Measurements from ENCODE around the gene PLRG1. TPM values are rescaled to one million over a fixed set of nuclear protein-coding genes. Genes with fewer than 3 reads are reported as not detected.

PLRG1 gene
- total RNA-seq, 4 donors from 2014 or later = 32.7 to 47.2 (median 36.5) TPM

DNA sequence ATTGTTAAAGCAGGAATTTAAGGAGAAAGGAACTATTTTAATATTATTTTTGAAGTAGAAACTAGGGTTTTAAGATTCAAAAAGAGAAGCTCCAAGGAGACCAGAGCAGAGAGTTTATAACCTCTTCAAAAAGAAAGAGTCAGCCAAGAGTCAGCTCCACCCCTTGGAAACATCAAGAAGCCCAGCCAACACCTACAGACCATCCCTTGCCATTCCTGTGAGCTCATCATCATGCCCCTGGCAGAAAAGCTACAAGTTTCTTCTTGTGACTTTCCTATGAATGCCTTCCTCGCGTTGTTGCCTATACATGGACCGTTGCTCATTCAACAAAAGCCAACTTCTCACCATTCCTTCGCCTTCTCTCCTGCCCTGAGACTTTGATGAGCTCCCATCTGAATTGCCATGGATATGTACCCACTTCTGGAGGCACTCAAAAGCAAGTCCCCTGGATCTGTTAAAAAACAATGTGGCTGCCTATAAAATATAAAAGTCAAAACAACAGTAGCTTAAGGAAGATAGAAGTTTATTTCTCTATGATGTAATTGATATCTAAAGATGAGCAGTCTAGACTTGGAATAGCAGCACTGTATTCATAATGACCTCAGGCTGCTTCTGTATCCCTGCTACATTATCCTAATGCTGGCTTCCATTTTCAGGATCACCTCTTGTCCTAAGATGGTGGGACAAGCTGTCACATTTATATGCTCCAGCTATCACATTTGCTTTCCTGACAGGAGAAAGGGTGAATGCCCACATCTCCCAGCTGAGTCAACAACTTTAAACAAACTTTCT lies 20.3 kb downstream of the PLRG1 start:
- 64 to 73% methylated on average over 4 of the region's 4 CpGs for WGBS, 2 donors
- TF ChIP-seq EP300 (IDR thresholded peaks at IDR 0.05) (no peak), POLR2A (IDR thresholded peaks at IDR 0.05) (no peak)
- TF ChIP-seq, protein P1, sequence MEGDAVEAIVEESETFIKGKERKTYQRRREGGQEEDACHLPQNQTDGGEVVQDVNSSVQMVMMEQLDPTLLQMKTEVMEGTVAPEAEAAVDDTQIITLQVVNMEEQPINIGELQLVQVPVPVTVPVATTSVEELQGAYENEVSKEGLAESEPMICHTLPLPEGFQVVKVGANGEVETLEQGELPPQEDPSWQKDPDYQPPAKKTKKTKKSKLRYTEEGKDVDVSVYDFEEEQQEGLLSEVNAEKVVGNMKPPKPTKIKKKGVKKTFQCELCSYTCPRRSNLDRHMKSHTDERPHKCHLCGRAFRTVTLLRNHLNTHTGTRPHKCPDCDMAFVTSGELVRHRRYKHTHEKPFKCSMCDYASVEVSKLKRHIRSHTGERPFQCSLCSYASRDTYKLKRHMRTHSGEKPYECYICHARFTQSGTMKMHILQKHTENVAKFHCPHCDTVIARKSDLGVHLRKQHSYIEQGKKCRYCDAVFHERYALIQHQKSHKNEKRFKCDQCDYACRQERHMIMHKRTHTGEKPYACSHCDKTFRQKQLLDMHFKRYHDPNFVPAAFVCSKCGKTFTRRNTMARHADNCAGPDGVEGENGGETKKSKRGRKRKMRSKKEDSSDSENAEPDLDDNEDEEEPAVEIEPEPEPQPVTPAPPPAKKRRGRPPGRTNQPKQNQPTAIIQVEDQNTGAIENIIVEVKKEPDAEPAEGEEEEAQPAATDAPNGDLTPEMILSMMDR (IDR thresholded peaks at IDR 0.05) = no peak
- Histone ChIP-seq H3K4me3 (no peak overlapping the region), H3K36me3 (peaks cover 0 to 6% (median 0%) of the 10 kb centered on the region in 3 donors), H3K27me3 (no peaks in the 10 kb centered on the region), H3K4me1 (peaks cover 0 to 14% (median 0%) of the 10 kb centered on the region in 4 donors), H3K9me3 (no peaks in the 10 kb centered on the region), H3K27ac (no peak overlapping the region)
- no peak for DNase-seq (ENCODE audit: low spot score in 2 of 2)

DNA sequence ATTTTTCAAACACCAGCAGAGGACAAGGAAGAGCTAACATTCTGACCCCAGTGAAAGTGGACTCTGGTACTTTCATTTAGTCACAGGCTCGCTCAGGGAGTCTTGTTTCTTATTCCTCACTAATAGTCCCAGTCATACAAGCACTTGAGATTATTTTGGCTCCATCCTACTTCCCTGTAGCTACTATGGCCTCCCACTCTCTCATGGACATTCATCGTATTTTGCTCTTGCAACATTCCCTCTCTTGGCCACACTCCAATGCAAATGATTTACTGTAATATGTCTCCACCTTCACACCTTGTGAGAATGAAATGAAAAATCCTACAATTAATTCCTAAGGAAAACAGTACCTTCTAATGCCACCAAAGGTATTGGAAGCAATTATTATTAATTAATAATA lies 21.3 kb downstream of the PLRG1 start:
- 41 to 42% methylated on average over 2 of the region's 2 CpGs for WGBS, 2 donors
- TF ChIP-seq POLR2A (IDR thresholded peaks at IDR 0.05) = no peak
- TF ChIP-seq EP300 (IDR thresholded peaks at IDR 0.05) = no peak
- TF ChIP-seq, protein P1 (IDR thresholded peaks at IDR 0.05) = no peak
- Histone ChIP-seq H3K4me1 (peaks cover 0 to 14% (median 0%) of the 10 kb centered on the region in 4 donors), H3K9me3 (no peaks in the 10 kb centered on the region), H3K27ac (no peak overlapping the region), H3K36me3 (no peaks in the 10 kb centered on the region), H3K4me3 (no peak overlapping the region), H3K27me3 (no peaks in the 10 kb centered on the region)
- DNase-seq (ENCODE audit: low spot score in 2 of 2) = no peak

DNA sequence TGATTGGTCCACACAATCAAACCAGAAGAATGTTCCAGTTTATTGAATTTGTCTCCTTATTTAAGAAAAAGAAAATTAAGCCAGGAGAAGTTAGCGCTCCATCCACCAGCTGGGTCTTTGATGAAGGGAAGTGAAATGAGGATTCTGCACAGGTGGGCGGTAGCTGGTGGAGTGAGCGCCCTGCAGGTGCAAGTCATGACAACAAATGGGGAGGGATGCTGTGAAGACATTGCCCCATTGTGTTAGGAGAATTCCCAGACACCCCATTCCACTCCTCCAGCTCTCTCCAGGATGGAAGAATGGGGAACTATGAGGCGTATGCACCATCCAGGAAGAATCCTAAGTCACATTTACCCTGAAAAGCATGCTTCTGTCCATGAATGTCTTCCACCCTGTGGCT lies 22.9 kb downstream of the PLRG1 start:
- 86% methylated on average over 4 of the region's 4 CpGs for WGBS, 2 donors
- TF ChIP-seq, protein P1 (IDR thresholded peaks at IDR 0.05) = no peak
- no peak for TF ChIP-seq EP300 (IDR thresholded peaks at IDR 0.05)
- TF ChIP-seq POLR2A (IDR thresholded peaks at IDR 0.05) = no peak
- DNase-seq (ENCODE audit: low spot score in 2 of 2) = no peak
- H3K27me3 ChIP-seq = no peaks in the 10 kb centered on the region
- peaks cover 0 to 14% (median 0%) of the 10 kb centered on the region in 4 donors for H3K4me1 ChIP-seq
- H3K27ac ChIP-seq = no peak overlapping the region
- no peaks in the 10 kb centered on the region for H3K36me3 ChIP-seq
- no peaks in the 10 kb centered on the region for H3K9me3 ChIP-seq
- no peak overlapping the region for H3K4me3 ChIP-seq

DNA sequence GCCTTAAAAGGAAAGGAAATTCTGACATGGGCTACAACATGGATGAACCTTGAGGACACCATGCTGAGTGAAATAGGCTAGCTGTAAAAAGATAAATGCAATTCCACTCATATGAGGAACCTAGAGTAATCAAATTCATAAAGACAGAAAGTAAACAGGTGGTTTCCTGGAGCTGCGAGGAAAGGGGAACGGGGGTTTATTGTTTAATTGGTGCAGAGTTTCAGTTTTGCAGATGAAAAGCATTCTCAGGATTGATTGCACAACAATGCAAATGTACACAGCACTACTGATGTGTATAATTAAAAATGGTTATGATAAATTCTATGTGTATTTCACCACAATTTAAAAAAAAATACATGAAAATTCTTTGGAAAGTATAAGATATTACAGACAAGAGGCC lies 24.0 kb downstream of the PLRG1 start:
- Histone ChIP-seq H3K4me3 (no peak overlapping the region), H3K9me3 (no peaks in the 10 kb centered on the region), H3K27ac (no peak overlapping the region), H3K27me3 (no peaks in the 10 kb centered on the region), H3K36me3 (no peaks in the 10 kb centered on the region), H3K4me1 (peaks cover 0 to 14% (median 0%) of the 10 kb centered on the region in 4 donors)
- TF ChIP-seq, protein P1 (IDR thresholded peaks at IDR 0.05) = no peak
- no peak for TF ChIP-seq EP300 (IDR thresholded peaks at IDR 0.05)
- TF ChIP-seq POLR2A (IDR thresholded peaks at IDR 0.05) = no peak
- 71 to 75% methylated on average over 2 of the region's 2 CpGs for WGBS, 2 donors
- DNase-seq (ENCODE audit: low spot score in 2 of 2) = no peak

DNA sequence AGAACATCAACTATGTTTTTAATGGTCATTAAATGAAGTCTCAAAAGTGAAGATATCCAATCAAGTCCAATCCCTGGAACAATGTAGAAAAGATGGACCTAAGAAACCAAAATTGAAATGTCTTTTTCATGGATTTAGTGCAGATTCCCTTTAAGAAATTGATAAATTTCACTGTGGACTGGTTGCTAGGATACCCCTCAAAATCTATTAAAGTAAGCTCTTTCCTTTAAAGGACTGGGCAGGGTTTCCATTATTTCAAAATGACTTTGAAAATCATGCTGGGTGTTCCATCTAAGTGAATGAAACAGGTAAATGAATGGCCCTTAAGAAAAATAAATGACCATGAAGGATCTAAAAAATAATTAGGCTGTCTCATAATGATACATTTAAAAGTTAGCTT lies 28.6 kb downstream of the PLRG1 start:
- Histone ChIP-seq H3K4me1 (peaks cover 0 to 15% (median 0%) of the 10 kb centered on the region in 4 donors), H3K36me3 (no peaks in the 10 kb centered on the region), H3K27me3 (no peaks in the 10 kb centered on the region), H3K4me3 (no peak overlapping the region), H3K9me3 (no peaks in the 10 kb centered on the region), H3K27ac (no peak overlapping the region)
- no peak for DNase-seq (ENCODE audit: low spot score in 2 of 2)
- TF ChIP-seq, protein P1 (IDR thresholded peaks at IDR 0.05) = no peak
- TF ChIP-seq EP300 (IDR thresholded peaks at IDR 0.05) (no peak), POLR2A (IDR thresholded peaks at IDR 0.05) (no peak)
